Stimulated activated effector memory CD8-positive, alpha-beta T cell treated with anti-CD3 and anti-CD28 coated beads, Interleukin-12 subunit alpha, Interleukin-12 subunit beta, amount 100 ng/mL, for 72 hours (primary cell): ENCODE data around the gene BCR.

Source experiments
- ATAC-seq: fragments of 150-1000 bp; cut with Tn5 transposase; 2 replicates; pipeline ENCODE4 v1.10.0; 2021
- DNase-seq, 2 donors: peaks; one replicate each; pipeline ENCODE4 v3.0.0; 2021 to 2022; ENCODE audit warnings: low spot score in 2 of 2
- H3K27ac Mint-ChIP-seq: one replicate; pipeline ENCODE4 v1.8.0; 2022; ENCODE audit warnings: mild to moderate bottlenecking, mixed read lengths
- H3K36me3 Mint-ChIP-seq: one replicate; pipeline ENCODE4 v1.8.0; 2022; ENCODE audit warnings: mild to moderate bottlenecking, mixed read lengths
- H3K4me1 Mint-ChIP-seq: one replicate; pipeline ENCODE4 v1.8.0; 2022; ENCODE audit warnings: mixed read lengths
- H3K4me3 Mint-ChIP-seq: one replicate; pipeline ENCODE4 v1.8.0; 2022; ENCODE audit warnings: mild to moderate bottlenecking, mixed read lengths
- H3K9me3 Mint-ChIP-seq: one replicate; pipeline ENCODE4 v1.8.0; 2022; ENCODE audit warnings: mixed read lengths

Gene BCR

DNA sequence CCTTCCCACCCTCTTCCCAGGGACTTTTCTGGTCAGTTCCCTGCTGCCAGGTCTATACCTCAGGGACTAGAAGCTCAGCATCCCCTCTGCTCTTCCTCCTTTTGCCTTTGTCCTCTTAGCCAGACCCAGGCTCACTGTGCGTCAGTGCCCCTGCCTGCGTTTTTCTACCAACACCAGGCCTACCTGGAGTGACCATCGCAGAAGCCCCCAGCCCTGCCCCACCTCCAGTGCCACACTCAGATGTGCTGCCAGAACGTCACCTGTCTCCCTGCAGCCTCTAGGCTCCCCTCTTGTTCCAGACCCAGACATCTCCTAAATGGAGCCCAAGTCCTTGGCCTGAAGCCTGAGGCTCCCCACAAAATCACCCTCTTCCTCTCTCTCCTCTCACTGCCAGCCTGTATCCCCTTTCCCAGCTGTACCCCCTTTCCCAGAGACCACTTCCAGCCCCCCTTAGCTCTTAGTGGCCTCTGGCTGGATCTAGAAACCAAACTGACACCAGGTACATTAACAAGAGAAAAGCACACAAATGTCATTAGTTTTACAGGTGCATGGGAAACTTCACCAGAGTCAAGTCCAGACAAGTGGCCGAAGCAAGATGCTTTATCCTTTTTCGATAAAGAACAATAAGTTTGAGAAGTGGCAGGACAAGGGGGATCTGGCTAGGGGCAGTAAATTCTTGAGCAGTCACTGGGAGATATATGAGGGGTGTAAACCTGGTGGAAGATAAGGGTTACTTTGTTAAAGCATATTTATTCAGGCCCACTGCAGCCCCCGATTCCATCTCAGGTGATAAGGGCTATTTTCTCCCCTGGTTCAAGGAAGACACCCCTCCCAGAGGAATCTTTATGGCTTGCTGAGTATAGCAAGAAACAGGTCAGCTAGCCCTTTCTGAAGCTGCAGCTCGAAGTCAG is 61.5 kb downstream of the BCR start:
- H3K4me3 Mint-ChIP-seq, result peak overlapping the region; percentile 69
- peaks cover 12% of the 10 kb centered on the region for H3K36me3 Mint-ChIP-seq
- no peak for DNase-seq
- H3K9me3 Mint-ChIP-seq, result no peaks in the 10 kb centered on the region
- peak overlapping the region; percentile 87 for H3K27ac Mint-ChIP-seq
- ATAC-seq, result no peak
- H3K4me1 Mint-ChIP-seq, result peaks cover 86% of the 10 kb centered on the region

DNA sequence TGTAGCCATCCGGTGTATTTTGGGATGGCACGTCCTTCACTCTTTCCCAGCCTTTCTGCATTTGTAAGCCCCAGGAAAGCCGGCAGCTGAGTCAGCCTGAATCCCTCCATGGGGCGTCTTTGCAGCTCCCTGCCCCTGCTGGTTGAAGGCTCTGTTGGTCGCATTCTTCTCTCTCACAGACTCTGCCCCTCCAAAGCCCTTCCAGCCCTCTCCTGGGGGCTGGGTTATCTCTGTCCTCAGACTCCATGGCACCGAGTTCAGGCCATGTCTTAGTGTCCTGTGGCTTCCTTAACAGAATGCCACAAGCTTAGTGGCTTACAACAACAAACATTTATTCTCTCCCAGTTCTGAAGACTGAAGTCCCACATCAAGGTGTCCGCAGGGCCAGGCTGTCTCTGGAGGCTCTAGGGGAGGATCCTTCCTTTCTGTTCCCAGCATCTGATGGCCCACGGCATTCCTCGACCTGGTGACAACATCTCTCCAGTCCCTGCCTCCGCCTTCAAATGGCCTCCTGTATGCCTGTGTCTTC is 62.2 kb downstream of the BCR start:
- peaks cover 86% of the 10 kb centered on the region for H3K4me1 Mint-ChIP-seq
- peaks cover 12% of the 10 kb centered on the region for H3K36me3 Mint-ChIP-seq
- ATAC-seq (no peak), DNase-seq (no peak)
- peak overlapping the region; percentile 69 for H3K4me3 Mint-ChIP-seq
- peak overlapping the region; percentile 87 for H3K27ac Mint-ChIP-seq
- H3K9me3 Mint-ChIP-seq, result no peaks in the 10 kb centered on the region

DNA sequence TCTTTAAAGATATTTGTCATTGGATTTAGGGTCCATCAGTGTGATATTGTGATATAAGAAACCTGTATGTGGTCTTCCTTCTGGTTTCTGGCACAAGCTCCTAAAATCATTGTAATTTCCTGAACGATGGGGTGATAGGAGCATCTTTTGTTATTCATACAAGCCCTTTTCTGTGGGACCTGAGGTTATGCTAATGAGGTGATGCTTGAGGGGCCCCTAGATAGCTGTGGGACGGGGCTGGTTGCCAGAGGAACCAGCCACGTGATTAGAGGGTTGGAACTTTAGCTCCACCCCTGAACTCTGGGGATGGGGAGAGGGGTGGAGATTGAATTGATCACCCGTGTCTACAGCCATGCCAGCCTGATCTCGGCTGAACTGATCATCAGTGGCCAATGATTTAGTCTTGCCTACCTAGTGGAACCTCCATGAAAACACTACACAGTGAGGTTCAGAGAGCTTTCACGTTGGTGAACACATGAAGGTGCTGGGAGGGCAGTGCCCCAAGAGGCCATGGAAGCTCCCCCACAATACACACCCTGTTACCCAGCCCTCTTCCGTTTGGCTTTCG is 62.8 kb downstream of the BCR start:
- peak overlapping the region; percentile 87 for H3K27ac Mint-ChIP-seq
- H3K4me3 Mint-ChIP-seq, result peak overlapping the region; percentile 69
- ATAC-seq, result peak; percentile 92
- H3K36me3 Mint-ChIP-seq, result peaks cover 12% of the 10 kb centered on the region
- DNase-seq, result peak; percentile 45 to 82
- no peaks in the 10 kb centered on the region for H3K9me3 Mint-ChIP-seq
- peaks cover 86% of the 10 kb centered on the region for H3K4me1 Mint-ChIP-seq

DNA sequence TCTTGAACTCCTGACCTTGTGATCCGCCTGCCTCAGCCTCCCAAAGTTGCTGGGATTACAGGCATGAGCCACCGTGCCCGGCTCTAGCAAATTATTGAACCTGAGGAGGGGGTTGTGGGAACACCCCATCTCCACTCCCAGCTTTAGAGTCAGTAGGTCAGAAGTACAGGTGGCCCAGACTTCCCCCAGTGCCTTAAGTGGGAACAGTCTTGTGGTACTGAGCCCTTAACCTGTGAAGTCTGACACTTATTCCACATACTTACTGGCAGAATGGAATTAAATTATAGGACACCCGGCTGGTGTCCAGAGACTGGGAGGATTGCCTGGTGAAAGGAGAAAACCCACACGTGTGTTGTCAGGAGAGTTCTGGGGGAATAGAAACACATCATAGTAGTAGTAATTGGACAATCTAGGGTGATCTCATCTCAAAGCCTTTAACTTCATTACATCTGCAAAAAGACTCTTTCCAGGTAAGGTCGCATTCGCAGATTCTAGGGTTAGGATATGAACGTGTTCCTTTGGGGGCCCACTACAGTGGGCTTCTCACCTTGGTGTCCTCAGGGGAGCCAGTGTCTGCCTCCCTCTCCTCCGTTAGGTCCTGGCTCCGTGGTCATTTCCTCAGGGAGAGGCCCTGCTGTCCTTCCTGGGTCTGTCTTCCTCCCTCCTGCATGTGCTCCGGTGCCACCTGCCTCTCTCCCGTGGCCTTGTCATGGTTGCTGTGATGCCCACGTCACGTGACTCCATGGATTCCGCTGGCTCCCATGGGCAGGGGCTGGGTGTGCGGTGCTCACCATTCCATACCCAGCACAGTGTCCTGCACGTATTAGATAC is 63.8 kb downstream of the BCR start:
- DNase-seq (no peak), ATAC-seq (no peak)
- H3K4me1 Mint-ChIP-seq, result peaks cover 76% of the 10 kb centered on the region
- no peaks in the 10 kb centered on the region for H3K9me3 Mint-ChIP-seq
- peak overlapping the region; percentile 87 for H3K27ac Mint-ChIP-seq
- peaks cover 12% of the 10 kb centered on the region for H3K36me3 Mint-ChIP-seq
- peak overlapping the region; percentile 69 for H3K4me3 Mint-ChIP-seq

DNA sequence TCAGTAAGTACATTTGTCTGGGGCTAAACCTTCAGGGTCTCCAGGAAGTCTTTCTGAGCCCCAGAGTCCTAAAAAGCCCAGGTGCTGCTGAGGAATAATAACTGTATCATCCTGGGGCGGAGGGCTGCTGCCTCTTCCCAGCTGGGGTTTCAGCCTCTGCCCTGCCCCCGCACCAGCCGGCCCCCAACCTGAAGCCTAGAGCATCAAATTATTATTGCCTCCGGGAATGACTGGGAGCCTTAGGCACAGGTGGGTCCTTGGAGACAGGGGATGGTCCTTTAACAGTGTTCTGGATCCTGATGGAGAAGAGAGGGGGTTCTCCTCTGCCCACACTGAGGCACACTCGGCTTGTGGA is 64.4 kb downstream of the BCR start:
- Mint-ChIP-seq H3K36me3 (peaks cover 12% of the 10 kb centered on the region), H3K4me1 (peaks cover 75% of the 10 kb centered on the region), H3K27ac (peak overlapping the region; percentile 87), H3K4me3 (peak overlapping the region; percentile 35), H3K9me3 (no peaks in the 10 kb centered on the region)
- DNase-seq, result no peak
- no peak for ATAC-seq

DNA sequence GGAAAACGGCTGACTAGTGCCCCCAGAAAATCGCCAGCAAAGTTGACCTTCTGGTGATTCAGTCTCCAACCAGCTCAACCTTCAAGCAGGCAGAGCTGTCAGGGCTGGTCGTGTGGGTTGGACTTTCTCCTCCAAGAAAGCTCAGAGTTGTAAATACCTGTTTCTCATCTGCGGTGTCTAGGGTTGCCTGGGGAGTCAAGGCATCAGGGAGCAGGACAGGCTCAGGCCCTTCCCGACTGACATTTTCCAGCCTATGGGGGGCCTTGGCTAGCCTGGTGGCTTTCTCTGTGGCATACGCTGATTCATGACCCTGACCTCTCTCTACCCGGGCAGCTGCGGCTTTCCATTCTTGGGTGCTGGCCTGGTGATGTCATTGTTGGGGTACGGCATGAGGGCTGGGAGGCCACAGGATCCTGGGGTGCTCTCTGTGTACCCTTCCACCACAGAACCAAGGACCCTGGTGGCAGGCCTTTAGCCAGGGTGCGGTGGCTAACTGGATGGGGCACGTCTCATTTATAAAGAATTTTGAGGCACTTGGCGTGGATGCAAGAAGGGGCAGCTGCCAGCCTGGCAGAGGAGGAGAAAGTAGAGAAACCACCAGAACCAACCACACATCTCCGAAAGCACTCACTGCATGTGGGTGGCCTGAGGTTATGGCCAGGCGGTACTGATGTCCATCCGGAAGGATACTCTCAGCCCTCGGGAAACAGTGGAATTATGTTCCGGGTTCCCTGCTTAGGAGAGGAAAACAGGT is 64.9 kb downstream of the BCR start:
- ATAC-seq, result peak; percentile 19

DNA sequence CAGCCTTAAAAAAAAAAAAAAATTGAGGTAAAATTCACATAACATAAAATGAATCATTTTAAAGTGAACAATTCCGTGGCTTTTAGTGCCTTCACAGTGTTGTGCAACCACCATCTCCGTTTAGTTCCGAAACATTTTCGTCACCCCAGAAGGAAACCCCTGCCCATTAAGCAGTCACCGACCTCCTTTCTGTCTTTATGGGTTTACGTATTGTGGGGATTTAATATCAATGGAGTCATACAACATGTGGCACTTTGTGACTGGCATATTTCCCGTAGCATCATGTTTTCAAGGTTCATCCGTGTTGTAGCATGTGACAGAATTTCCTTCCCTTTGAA is 65.5 kb downstream of the BCR start:
- Mint-ChIP-seq H3K27ac (peak overlapping the region; percentile 87), H3K9me3 (no peaks in the 10 kb centered on the region), H3K36me3 (peaks cover 12% of the 10 kb centered on the region), H3K4me1 (peaks cover 78% of the 10 kb centered on the region), H3K4me3 (peak overlapping the region; percentile 35)
- ATAC-seq (no peak), DNase-seq (no peak)

More for the DNA sequence above, 64.9 kb downstream of the BCR start:
- peak overlapping the region; percentile 35 for H3K4me3 Mint-ChIP-seq
- H3K4me1 Mint-ChIP-seq, result peaks cover 76% of the 10 kb centered on the region
- H3K27ac Mint-ChIP-seq, result peak overlapping the region; percentile 87
- peaks cover 12% of the 10 kb centered on the region for H3K36me3 Mint-ChIP-seq
- H3K9me3 Mint-ChIP-seq, result no peaks in the 10 kb centered on the region
- DNase-seq, result no peak

DNA sequence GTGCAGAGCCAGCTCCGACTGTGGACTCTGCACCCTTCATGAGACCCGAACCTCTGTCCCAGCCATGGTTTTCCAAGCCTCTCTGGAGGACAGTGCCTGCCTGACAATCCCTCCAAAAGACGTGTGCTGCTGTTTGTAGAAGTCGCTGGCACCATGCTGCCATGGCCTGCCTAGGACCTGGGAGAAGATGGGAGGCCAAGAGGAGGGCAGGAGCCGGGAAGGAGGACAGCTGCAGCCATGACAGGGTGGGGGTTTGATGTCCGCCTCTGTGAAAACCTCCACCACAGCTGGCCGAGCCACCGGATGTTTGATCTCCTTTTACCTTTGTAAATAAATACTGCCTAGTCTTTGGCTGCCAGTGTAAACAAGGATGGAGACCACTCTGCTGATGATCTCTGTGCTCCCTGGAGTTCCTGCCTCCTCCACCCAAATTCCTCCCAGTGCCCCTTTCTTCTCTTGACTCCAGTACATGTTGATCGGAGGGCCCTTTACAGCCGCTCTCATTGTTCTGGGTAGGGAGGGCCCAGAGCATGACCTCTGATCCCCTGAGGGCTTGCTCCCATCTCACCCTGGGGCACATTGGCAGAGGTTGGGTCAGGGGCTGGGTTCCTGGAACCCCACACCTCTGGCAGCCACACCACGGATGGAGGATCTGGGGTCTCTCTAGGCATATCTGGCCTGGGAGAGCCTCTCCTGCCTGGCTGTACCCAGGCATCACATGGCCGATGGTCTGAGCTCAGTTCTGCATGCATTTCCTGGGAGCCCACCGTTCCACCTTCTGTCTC is 66.9 kb downstream of the BCR start:
- no peak for DNase-seq
- H3K4me1 Mint-ChIP-seq, result peaks cover 78% of the 10 kb centered on the region
- ATAC-seq, result no peak
- H3K36me3 Mint-ChIP-seq, result peaks cover 12% of the 10 kb centered on the region
- H3K9me3 Mint-ChIP-seq, result no peaks in the 10 kb centered on the region
- peak overlapping the region; percentile 20 for H3K27ac Mint-ChIP-seq
- no peak overlapping the region for H3K4me3 Mint-ChIP-seq

DNA sequence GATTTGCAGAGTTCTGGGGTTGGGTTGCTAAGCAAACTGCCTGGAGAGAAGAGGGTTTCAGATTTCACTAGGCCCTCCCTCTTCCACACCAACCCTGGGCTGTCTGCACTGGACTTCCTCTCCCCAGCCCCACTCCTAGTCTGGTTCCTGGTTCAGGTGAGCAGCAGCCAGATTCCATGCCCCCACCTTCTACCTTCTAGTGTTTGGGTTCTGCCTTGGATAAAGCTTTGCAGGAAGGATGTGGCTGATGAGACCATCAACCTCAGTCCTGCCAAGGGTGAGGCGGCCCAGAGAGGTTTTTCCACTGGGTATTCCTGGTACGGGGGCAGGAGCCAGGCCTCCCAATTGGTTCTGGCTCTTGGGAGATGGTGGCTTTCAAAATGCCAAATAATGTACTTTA is 68.3 kb downstream of the BCR start:
- Mint-ChIP-seq H3K27ac (peak overlapping the region; percentile 91), H3K9me3 (no peaks in the 10 kb centered on the region), H3K4me1 (peaks cover 72% of the 10 kb centered on the region), H3K4me3 (no peak overlapping the region), H3K36me3 (peaks cover 12% of the 10 kb centered on the region)
- ATAC-seq, result no peak
- no peak for DNase-seq

DNA sequence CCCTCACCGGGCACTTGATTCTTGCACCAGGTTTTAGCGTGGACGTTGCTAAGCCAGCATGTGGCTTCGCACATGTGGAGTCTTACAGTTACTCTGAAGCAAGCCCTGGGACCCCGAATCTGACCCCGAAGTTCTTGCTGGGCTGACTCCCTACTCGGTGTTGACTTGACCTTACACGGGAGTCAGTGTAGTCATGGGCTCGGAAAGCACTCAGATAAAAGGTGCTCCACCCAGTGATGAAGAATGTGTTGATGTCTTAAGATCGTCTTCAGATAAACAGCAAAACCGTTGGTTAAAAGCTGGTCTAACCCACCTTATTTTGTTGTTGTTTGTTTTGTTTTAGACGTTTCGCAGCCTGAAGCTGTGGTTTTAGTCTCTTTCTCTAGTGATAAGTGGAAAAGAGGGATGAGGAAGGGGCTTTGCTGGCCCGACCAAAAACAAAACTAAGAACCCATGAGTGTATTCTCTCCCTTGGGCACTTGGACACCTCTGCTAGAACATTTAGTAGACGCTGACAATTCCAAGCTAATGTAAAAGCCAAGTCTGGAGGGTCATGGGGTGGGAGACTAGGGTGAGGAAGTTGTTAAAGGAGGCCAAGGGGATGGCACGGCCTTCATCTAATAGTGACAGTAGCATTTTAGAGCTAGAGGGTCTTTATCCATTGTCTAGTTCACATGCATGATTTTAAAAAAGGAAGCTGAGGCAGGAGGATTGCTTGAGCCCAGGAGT is 69.9 kb downstream of the BCR start:
- H3K9me3 Mint-ChIP-seq, result no peaks in the 10 kb centered on the region
- no peak for DNase-seq
- ATAC-seq, result no peak
- peak overlapping the region; percentile 36 for H3K4me3 Mint-ChIP-seq
- H3K27ac Mint-ChIP-seq, result peak overlapping the region; percentile 91
- peaks cover 62% of the 10 kb centered on the region for H3K4me1 Mint-ChIP-seq
- H3K36me3 Mint-ChIP-seq, result peaks cover 8% of the 10 kb centered on the region

DNA sequence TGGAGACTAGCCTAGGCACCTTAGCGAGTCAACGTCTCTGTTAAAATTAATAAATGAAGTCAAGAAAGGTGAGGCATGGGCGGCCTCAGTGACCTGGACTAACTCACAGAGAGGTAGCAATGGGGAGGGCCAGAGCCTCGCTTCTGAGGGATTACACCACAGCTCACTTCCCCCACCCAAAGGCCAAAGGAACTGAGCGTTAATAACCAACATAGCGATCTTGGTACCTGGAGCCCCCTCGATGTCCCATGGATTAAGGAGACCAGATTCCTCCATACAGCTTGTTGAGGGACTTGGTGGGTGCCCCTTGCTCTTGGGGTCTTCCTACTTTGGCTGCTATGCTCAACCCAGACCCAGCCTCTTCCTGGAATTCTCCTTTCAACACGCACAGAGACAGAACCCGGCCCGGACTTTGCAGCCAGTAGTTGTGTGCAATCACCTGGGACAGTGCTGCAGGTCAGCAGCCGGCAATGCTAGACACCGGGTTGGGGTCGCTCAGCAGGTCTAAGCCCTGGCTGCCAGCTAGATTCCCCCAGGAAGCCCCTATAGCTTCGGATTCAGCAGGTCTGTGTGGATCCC is 70.6 kb downstream of the BCR start:
- H3K4me1 Mint-ChIP-seq, result peaks cover 64% of the 10 kb centered on the region
- H3K27ac Mint-ChIP-seq, result peak overlapping the region; percentile 91
- no peak for ATAC-seq
- H3K4me3 Mint-ChIP-seq, result no peak overlapping the region
- peaks cover 7% of the 10 kb centered on the region for H3K36me3 Mint-ChIP-seq
- no peak for DNase-seq
- no peaks in the 10 kb centered on the region for H3K9me3 Mint-ChIP-seq

DNA sequence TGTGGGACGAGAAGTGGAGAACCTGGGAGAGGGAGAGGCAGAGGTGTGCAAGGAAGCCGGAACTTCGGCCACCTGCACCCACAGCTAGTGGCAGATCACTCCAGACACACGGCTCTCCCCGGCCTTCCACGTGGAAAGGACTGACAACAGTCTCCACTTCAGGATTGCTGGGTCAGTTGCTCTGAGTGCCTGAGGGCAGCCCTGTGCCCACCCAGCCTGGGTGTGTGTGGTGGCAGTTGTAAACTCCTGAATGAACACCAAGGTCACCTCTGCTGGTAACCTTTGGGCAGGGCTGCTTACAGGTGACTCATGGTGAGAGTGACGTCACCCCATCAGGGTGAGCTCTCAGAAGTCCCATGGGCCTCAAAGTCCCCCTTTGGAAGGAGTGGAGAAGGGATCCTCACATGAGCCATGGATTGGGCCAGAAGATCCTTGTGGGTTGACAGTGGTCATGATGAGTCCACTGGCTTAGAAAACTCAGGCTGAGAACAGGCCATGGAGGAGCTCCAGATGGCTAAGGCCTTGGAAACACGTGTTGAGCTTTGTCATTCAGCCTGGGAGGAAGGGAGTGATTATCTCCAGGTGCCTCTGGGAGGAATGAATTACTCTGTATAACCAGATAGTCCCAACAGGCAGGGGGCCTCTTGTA is 71.3 kb downstream of the BCR start:
- no peak for DNase-seq
- Mint-ChIP-seq H3K4me1 (peaks cover 69% of the 10 kb centered on the region), H3K4me3 (no peak overlapping the region), H3K27ac (peak overlapping the region; percentile 48), H3K36me3 (peaks cover 7% of the 10 kb centered on the region), H3K9me3 (no peaks in the 10 kb centered on the region)
- ATAC-seq, result peak; percentile 78

DNA sequence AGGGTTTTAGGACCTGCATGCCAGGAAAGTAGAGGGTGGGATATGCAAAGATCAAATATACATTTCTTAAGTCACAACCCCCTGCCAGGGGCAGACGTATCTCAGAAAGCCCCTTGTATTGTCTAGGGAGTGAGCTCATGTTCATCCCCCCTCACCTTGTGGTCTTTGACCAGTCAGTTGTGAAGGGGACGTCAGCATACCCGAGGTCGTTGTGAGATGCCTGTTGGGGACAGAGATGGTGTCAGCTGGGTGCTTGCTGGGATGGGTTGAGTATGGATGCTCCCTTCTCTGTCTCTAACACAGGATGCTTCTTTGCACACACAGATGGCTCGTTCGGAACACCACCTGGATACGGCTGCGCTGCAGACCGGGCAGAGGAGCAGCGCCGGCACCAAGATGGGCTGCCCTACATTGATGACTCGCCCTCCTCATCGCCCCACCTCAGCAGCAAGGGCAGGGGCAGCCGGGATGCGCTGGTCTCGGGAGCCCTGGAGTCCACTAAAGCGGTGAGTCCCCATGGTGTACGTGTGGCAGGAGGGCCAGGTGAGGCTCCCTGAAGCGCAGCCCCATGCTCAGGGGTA is 73.3 kb downstream of the BCR start:
- Mint-ChIP-seq H3K27ac (peak overlapping the region; percentile 80), H3K9me3 (no peaks in the 10 kb centered on the region), H3K36me3 (peaks cover 10% of the 10 kb centered on the region), H3K4me3 (no peak overlapping the region), H3K4me1 (peaks cover 64% of the 10 kb centered on the region)
- ATAC-seq (no peak), DNase-seq (no peak)
